Stimulated activated CD4-positive, alpha-beta T cell treated with anti-CD3 and anti-CD28 coated beads, Interleukin-12 subunit alpha, Interleukin-12 subunit beta, amount 100 ng/mL, for 24 hours (primary cell): Measurements from ENCODE around the gene MCL1.

Experiments
- DNase-seq, 2 experiments: peaks; one replicate each; pipeline ENCODE4 v3.0.0-alpha.2; 2020; ENCODE audit warnings: low read depth in 2 of 2

MCL1 gene

DNA sequence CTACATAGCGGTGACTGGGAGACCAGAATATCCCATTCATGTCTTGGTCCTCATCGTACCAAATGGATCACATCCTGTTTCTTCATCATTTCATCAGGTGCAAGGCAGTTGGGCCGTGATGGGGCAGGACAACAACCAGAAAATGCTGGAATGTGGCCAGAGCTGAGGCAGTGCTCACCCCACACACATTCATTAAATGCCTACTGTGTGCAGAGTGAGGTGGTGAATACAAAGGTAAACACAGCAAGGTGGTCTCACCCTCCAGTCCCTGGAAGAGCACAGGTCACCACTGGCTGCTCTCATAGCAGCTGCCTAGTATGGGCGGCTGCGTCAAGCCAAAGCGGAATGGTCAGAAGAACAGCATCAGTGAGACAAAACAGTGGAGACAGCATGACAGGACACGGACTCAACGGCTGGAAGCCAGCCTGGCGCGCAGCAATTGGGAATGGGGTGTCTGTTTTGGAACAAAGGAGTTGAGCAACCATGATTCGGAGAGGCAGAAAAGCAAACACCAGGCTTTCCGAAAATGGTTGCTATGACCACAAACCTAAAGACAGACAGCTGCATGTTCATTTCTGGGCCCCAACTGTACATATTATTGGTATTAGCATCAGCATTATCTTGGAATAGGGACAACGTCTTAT is 35.8 kb downstream of the MCL1 start:
- no peak for DNase-seq

DNA sequence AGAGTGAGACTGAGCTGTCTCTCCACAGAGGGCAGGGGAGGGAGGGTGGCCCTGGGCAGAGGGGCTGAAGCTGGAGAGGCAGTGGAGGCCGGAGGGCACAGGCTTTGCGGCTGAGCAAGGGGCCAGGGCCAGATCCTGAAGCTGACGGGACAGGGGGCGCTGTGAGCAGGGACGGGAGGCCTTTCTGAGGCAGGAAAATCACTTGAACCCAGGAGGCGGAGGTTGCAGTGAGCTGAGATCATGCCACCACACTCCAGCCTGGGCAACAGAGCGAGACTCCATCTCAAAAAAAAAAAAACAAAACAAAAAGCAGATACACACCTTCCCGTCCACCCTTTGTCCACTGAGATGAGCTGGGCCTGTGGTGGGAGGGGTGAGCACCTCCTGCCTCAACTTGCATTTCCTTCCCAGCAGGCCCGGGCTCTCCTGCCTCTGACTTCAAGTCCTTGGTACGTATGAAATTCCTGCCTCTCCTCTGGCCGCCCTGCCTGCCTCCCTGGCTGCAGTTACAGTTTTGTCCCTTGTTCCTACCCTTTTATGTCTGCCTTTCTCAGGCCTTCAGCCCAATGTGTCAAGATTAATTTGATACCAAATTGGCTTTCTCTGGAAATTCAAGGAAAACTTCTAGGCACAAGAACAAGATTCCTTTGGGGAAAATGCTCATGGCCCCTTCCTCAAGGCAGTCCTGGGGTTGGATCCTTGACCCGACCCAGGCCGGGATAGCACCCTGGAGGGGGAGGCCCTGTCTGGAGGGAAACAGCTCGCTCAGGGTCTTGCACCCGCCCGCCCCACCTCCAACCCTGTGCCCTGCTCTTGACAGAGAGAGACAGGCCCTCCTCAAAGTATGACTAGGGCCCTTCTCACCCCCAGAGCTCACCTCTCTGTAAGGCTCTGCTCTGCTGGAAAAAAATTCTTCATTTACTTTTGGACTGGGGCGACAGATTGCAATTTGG is 41.4 kb downstream of the MCL1 start:
- DNase-seq = no peak

DNA sequence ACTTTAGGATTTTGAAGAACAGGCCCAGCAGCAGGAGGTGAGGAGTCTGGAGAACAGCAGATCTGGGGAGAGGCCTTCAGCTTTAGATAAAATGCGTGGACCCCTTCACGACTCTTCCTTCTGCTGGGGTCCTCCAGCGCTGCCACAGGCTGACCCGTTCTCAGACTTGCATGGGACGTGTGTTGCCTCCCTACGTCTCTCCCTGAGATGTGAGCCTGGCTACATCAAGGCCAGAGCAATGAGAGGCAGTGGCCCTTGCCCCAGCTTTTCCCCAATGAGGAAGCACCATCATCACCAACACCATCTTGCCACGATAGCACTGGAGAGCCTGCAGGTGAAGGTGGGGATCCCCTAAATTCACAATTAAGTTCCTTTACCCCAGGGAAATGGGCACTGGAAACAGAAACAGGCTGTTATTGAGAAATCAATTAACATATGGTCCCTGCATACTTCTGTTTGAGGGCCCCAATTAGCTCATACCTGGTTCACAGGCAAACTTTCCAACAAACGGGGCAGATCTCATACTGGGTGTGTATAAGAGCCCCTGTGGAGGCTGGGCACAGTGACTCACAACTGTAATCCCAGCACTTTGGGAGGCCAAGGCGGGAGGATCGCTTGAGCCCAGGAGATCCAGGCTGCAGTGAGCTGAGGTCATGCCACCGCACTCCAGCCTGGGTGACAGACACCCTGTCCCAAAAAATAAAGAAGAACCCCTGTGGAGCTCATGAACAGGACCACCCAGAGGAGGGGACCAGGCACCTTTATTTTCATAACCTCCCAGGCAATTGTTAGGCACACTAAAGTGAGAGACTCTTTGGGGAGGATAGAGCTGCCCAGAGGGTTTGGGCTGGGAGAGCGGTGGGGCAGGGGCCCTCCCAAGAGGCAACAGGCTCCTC is 42.3 kb downstream of the MCL1 start:
- DNase-seq = no peak

DNA sequence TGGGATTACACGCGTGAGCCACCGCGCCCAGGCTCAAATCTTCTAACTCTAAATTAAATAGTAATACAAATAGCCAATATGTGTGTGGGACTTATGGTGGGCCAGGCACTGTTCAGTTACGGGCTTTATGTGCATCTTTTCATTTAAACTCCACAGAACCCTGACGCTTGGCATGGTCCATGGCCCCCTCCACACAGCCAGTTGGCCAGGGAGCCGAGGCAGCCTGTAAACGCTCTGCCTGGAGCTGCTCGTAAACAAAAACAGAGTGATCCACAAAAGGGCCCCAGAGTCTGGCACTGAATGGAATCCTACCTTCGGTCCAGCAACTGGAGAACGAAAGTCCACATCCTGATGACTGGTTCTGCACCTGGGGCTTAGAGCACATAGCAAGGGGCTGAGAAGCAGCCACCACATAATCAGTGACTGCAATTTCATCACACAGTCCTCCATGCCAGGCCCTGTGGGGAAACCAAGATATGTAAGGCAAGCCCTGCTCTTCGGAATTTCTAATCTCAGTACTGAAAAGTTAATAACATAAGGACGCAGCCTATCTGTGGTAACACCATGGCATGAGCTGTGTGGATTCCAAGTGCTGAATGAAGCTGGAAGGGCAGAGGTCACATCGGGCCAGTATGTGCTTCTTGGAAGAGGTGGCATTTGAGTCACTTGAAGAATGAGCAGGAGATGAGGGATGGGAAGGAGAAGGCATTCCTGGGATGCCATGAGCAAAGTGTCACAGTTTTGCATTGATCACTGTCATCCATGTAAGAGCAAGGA is 43.7 kb downstream of the MCL1 start:
- no peak for DNase-seq

DNA sequence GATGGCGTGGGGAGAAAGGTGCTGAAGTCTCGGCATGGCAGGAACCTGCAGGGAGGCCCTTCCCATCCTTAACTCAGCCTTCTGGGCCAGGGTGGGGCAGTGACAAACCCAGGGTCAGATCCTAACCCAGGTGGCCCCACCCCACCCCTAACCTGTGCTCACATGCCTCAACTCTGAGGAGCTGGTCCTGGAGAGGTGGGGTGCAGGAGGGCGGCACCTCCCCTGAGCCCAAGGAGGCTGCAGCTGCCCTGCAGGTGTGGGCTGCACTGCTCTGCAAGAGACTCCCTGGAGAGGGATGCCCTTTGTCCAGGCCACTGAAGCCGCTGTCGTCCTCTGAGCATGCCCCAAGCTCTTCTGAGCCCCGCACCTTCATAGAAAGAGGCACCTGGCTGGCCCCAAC is 45.4 kb downstream of the MCL1 start:
- no peak for DNase-seq

DNA sequence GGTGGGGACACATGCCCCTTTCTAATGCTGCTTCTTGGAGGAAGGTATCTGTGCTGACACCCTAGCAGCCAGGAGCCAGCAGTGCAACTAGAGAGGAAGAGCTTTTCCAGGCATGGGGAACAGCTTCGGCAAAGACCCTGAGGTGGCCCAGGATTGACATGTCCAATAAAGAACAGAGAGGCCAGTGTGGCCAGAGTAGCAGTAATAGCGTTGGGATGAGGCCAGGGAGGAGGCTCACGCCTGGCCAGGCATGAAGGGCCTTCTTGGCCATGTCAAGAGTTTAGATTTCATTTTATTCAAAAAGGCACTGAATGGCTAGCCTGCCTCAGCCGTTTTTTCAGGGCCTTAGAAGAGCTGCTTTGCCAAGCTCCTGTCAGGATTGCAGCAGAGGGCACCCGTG is 46.5 kb downstream of the MCL1 start:
- no peak for DNase-seq

DNA sequence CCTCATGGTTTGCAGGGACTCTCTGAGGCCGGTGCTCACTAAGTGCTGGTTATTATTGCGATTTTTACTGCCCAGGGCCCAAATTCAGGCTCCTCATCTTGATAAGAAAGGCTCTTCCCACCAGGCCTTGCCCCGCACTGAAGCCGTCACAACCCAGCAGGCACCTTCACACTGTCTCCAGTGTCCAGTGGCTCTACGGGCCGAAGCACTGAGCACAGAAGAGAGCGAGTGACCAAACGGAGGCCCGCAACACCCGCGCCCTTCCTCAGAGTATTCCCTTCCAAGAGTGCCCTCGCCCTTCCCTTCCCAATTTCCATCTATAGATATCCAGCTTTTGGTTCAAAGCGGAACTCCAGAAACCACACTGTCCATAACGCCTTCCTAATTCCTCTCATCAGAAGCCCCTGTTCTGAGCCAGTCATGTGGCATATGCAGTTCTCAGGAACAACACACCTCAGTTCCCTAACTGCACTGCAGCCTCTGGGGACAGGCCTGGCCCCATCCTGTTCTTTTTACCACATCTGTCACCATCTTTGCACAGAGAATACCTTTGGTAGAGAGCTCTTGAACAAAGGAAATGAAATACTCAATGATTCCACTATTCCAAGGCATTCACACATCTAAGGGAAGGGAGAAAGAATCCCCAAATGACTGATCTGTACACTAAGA is 48.8 kb downstream of the MCL1 start:
- no peak for DNase-seq

DNA sequence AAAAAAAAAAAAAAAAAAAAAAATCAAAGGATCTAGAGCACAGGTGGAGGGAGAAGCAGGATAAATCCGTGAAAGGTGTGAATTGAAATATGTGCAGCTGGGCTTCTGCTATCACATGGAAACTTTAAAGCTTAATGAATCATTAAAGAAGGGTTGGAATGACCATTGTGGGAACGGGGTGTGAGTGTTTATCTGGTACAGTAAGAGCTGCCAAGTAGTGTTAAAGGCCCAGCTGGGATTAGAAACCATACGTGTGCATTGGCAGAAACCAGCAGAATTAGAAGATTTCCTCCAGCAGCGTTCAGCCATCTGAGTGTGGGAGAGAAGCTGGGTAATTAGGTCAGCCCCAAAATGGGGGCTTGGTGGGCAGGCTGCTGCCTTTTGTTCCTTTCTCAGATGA is 50.4 kb downstream of the MCL1 start:
- DNase-seq = no peak

DNA sequence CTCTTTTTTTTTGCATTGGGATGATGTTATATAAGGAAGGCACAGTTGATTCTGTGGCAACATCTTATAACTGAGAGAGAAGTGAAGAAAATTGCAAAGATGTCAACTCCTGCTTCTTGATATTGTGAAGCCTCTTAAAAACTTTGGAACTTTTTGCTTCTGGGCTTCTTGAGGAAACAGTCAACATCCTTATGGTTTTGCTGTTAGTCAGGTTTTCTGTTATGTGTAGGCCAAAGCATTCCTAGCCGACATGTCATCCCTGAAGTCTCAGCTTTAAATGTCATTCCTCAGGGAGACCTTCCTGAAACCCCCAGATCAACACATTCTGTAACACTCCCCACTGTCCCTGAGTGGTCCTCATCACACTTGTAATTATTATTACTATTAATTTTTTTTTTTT is 51.2 kb downstream of the MCL1 start:
- DNase-seq = no peak

DNA sequence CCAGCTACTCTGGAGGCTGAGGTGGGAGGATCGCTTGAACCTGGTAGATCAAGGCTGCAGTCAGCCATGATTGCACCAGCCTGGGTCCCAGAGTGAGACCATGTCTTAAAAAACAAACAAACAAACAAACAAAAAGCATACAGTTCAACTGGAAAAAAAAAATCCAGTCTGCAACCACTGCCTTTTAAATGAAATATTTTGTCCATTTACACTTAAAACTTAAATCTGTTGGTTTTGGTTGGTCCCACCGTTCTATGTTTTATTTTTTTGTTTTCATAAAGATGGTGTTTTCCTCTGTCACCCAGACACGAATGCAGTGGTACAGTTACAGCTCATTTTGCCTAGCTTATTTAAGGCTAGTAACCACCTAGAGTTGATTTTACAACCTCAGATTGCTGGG is 54.1 kb downstream of the MCL1 start:
- no peak for DNase-seq
